HG03521 (cell line): Measurements from ENCODE around the gene L3MBTL4.

ENCODE experiments used
- ATAC-seq: cut with Tn5 transposase; IDR thresholded peaks from one replicate; pipeline ENCODE4 v1.9.1; 2021; ENCODE audit warnings: mild to moderate bottlenecking, moderate library complexity; ENCODE audit not compliant: unreplicated experiment

The L3MBTL4 gene

GRCh38 chr18:5937795-5938194 is 476.9 kb downstream of the L3MBTL4 start:
- ATAC-seq, result no peak

DNA sequence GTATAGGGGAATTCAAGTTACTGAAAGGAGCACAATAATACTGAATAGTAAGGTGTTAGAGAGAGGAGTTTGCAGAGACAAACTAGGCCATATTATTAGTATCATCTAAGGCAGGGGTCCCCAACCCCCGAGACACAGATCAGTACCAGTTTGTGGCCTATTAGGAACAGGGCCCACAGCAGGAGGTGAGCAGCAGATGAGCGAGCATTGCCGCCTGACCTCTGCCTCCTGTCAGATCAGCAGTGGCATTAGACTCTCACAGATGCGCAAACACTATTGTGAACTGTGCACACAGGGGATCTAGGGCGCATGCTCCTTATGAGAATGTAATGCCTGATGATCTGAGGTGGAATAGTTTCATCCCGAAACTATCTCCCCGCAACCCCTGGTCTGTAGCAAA is 477.6 kb downstream of the L3MBTL4 start:
- no peak for ATAC-seq

DNA sequence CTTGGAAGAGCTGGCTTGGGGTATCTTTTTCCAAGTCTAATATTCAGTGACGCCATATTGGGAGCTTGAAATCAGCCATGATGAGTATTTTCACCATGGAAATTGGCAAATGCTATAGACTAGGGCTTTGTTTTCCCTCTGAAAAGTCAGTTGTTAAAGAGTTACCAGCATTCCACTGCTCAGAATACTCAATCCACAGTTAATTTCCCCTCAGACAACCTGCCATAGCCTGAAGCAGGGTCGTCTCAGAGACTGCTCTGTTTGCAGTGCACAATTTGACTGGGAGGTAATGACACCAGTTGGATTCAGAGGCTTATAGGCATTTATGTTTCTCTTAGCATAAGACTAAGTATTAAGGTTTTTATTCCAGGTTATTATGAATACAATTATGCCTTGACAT is 483.9 kb downstream of the L3MBTL4 start:
- ATAC-seq, result no peak

GRCh38 chr18:5918205-5918858 is 496.4 kb downstream of the L3MBTL4 start:
- ATAC-seq, result no peak

- no peak for ATAC-seq
Observed at GRCh38 chr18:5914951-5915350, 499.8 kb downstream of the L3MBTL4 start.

- ATAC-seq, result no peak
Observed at GRCh38 chr18:5914016-5914415, 500.7 kb downstream of the L3MBTL4 start.

DNA sequence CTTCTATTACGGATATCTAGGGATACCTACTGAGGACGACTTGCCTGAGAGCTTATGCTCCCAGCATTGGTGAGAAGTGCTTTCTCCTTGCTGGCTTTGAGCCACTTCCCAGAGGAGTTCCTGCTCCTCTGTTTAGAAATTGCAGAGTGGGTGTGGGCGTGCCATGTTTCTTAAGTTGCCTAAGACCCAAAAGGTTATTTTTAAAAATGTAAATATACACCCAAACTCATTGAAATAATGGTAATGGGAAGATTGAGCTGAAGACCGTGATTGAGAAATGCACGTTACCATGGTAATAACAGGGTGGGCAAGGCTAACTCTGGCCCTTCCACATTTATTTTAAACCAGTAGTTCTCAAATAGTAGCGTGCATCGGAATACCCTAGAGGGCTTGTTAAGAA is 502.1 kb downstream of the L3MBTL4 start:
- no peak for ATAC-seq

DNA sequence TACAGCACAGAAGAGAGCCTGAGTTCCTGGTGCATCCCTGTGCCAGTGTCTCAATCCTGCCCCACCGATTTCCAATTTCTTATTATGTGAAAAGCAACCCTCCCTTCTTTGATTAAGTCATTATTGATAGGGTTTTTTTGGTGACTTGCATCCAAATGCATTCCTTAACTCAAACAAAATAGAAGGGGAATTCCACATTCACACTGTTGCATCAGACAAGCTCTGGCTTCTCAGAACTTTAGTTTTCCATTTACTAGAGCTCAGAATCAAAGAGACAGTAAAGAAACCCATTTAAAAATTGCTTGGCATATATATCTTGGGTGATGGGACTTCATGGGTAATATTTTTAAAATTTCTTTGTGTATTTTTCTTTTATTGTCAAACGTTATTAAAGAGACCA is 505.6 kb downstream of the L3MBTL4 start:
- no peak for ATAC-seq
